B cell (primary cell): Measurements from ENCODE around the gene ASIC3. TPM values are rescaled to one million over a fixed set of nuclear protein-coding genes. Genes with fewer than 3 reads are reported as not detected.

Source experiments
- ATAC-seq: fragments of 200-7000 bp; cut with Tn5 transposase; one replicate; pipeline ENCODE4 v1.10.0; 2021; ENCODE audit warnings: low read depth, mild to moderate bottlenecking, moderate number of reproducible peaks, moderate library complexity
- CTCF ChIA-PET: fragments of 350-600 bp; sonication (Branson Sonifier 250); formaldehyde crosslinking; loops from one replicate; lab custom pipeline; 2021; ENCODE audit warnings: antibody characterized with exemption, inconsistent platforms; lab: Charles Lee
- POLR2A ChIA-PET: fragments of 350-600 bp; sonication (Branson Sonifier 250); formaldehyde crosslinking; loops from one replicate; lab custom pipeline; 2021; ENCODE audit warnings: antibody characterized with exemption; lab: Charles Lee
- DNase-seq: peaks from one replicate; pipeline ENCODE4 v3.0.0; 2013
- H2AFZ ChIP-seq: 2 replicates; pipeline ENCODE4 v1.6.1; 2012; ENCODE audit warnings: mild to moderate bottlenecking, low read depth, low read length; ENCODE audit not compliant: insufficient read depth, poor library complexity, severe bottlenecking
- H3K27ac ChIP-seq, 2 donors: 1 replicate in 1 of 2; 2 replicates in 1 of 2; pipeline ENCODE4 v1.5.1; 2012 to 2013; ENCODE audit warnings: low read length in 2 of 2, mild to moderate bottlenecking in 2 of 2, moderate library complexity in 1 of 2
- H3K27me3 ChIP-seq, 4 experiments: fragments of 200-600 bp in 1 of 4; sonication (generic) in 1 of 4; replicated peaks in 1 of 4; 1 replicate in 2 of 4; 2 replicates in 2 of 4; pipeline versions ENCODE4 v1.6.1 to v1.7.0; 2013 to 2016; ENCODE audit warnings: low read length in 3 of 4, mild to moderate bottlenecking in 2 of 4, mixed read lengths in 1 of 4, moderate library complexity in 1 of 4; ENCODE audit not compliant: insufficient read depth in 4 of 4, control insufficient read depth in 3 of 4; ENCODE audit errors: control extremely low read depth in 1 of 4
- H3K36me3 ChIP-seq, 2 experiments: replicated peaks in 1 of 2; 1 replicate in 1 of 2; 2 replicates in 1 of 2; pipeline versions ENCODE4 v1.6.1 to v1.7.1; 2013; ENCODE audit warnings: low read length in 1 of 2; ENCODE audit not compliant: insufficient read depth in 2 of 2, control insufficient read depth in 1 of 2; ENCODE audit errors: control extremely low read depth in 1 of 2, extremely low read depth in 1 of 2
- H3K4me1 ChIP-seq, 2 donors: fragments of 200-600 bp in 1 of 2; sonication (generic) in 1 of 2; 1 replicate in 1 of 2; 2 replicates in 1 of 2; pipeline versions ENCODE4 v1.5.1 to v1.6.1; 2013 to 2017; ENCODE audit warnings: low read length in 2 of 2; ENCODE audit not compliant: control insufficient read depth in 2 of 2, insufficient read depth in 2 of 2
- H3K4me2 ChIP-seq: replicated peaks from 2 replicates; pipeline ENCODE3; 2012; ENCODE audit warnings: mild to moderate bottlenecking, low read depth, low read length; ENCODE audit not compliant: poor library complexity, severe bottlenecking
- H3K4me3 ChIP-seq, 5 experiments: fragments of 200-600 bp in 1 of 5; sonication (generic) in 1 of 5; 1 replicate in 3 of 5; 2 replicates in 2 of 5; pipeline versions ENCODE4 v1.5.1 to v1.7.0; 2011 to 2016; ENCODE audit warnings: low read length in 4 of 5, mild to moderate bottlenecking in 4 of 5, low read depth in 2 of 5, control low read depth in 1 of 5, moderate library complexity in 1 of 5; ENCODE audit not compliant: insufficient read depth in 1 of 5; ENCODE audit errors: control extremely low read depth in 1 of 5, extremely low read depth in 1 of 5
- H3K79me2 ChIP-seq: fragments of 200-600 bp; sonication (generic); one replicate; pipeline ENCODE4 v1.6.0; 2016; ENCODE audit warnings: low read length; ENCODE audit not compliant: control insufficient read depth, insufficient read depth
- H3K9ac ChIP-seq: fragments of 200-600 bp; sonication (generic); 2 replicates; pipeline ENCODE4 v1.6.1; 2017; ENCODE audit warnings: mild to moderate bottlenecking, low read length, moderate library complexity
- H3K9me3 ChIP-seq, 3 donors: one replicate each; pipeline versions ENCODE4 v1.6.1 to v1.7.1; 2013; ENCODE audit warnings: low read length in 2 of 3; ENCODE audit not compliant: control insufficient read depth in 2 of 3, insufficient read depth in 1 of 3; ENCODE audit errors: control extremely low read depth in 1 of 3
- H4K20me1 ChIP-seq: 2 replicates; pipeline ENCODE4 v1.6.0; 2012; ENCODE audit warnings: mild to moderate bottlenecking, low read length; ENCODE audit not compliant: insufficient read depth, control insufficient read depth, poor library complexity, severe bottlenecking
- H3K27ac Mint-ChIP-seq: one replicate; pipeline ENCODE4 v1.8.0; 2021; ENCODE audit warnings: mixed read lengths
- H3K27me3 Mint-ChIP-seq: one replicate; pipeline ENCODE4 v1.8.0; 2021; ENCODE audit warnings: mixed read lengths
- H3K4me1 Mint-ChIP-seq: one replicate; pipeline ENCODE4 v1.8.0; 2021; ENCODE audit warnings: mixed read lengths
- H3K4me3 Mint-ChIP-seq: one replicate; pipeline ENCODE4 v1.8.0; 2021; ENCODE audit warnings: mixed read lengths
- H3K9me3 Mint-ChIP-seq: one replicate; pipeline ENCODE4 v1.8.0; 2022; ENCODE audit warnings: mixed read lengths; ENCODE audit not compliant: insufficient read depth
- EZH2 ChIP-seq: IDR thresholded peaks from 2 replicates; pipeline ENCODE4 v1.6.1; 2012; ENCODE audit warnings: borderline replicate concordance, low read depth, mild to moderate bottlenecking, moderate library complexity, low read length; ENCODE audit not compliant: insufficient read depth, poor library complexity, severe bottlenecking
- WGBS: methylation state at CpG from one replicate; pipeline ENCODE4 v1.1.5; 2013; ENCODE audit warnings: missing lambda C conversion rate; ENCODE audit not compliant: insufficient coverage; 5-methylcytosine and 5-hydroxymethylcytosine counted together
- intact Hi-C: fragments of 100-400 bp; cut with micrococcal nuclease; formaldehyde crosslinking; loops from one replicate; pipeline ENCODE4 v1.10.0; 2022
- polyA plus RNA-seq: library from polyadenylated mRNA; depleted of rRNA; stranded (reverse); fragments of >200 nt; gene quantifications from 2 replicates; pipeline ENCODE4 v1.2.3, GENCODE V29; 2012
- total RNA-seq, 2 donors: library from RNA; stranded (reverse); fragments of 120-200 nt in 1 of 2; gene quantifications; 1 replicate in 1 of 2; 2 replicates in 1 of 2; pipeline versions ENCODE4 v1.2.3 to v1.2.4, GENCODE V29; 2013 to 2022

Gene ASIC3
- total and polyA plus RNA-seq, 2 donors (not counting 1 experiment from before 2014, with no cell fraction given), result 4.8 to 5.0 TPM

GRCh38 chr7:151081170-151082101 is 33.1 kb downstream of the ASIC3 start:
- ChIA-PET POLR2A (interaction anchor here (0.6 to 1.2 kb wide), 2 partner anchors 53 to 68 kb away, joined by 4 to 8 read pairs; partner anchors contain the start of gene ABCB8), CTCF (interaction anchor here (0.9 to 1.6 kb wide), 2 partner anchors 23 to 43 kb away, joined by 4 to 6 read pairs; no protein-coding TSS in a partner anchor)
- ATAC-seq (no peak), DNase-seq (no peak)
- H3K4me1 ChIP-seq, result peaks cover 45 to 56% of the 10 kb centered on the region in 2 donors
- peaks cover 0 to 3% of the 10 kb centered on the region in 2 experiments for H3K36me3 ChIP-seq
- peaks cover 39% of the 10 kb centered on the region for H3K79me2 ChIP-seq
- H3K9ac ChIP-seq, result peak overlapping the region; percentile 85
- peaks cover 55% of the 10 kb centered on the region for H3K4me1 Mint-ChIP-seq
- H3K27ac ChIP-seq, result peak overlapping the region; percentile 55 to 92
- H3K4me3 ChIP-seq, result peak overlapping the region in 4 of 5 experiments; percentile 79 to 92 (median 90)
- H3K4me3 Mint-ChIP-seq, result peak overlapping the region; percentile 87
- H3K4me2 ChIP-seq, result peak overlapping the region; percentile 95
- WGBS, result 77% methylated on average over 47 of the region's 64 CpGs
- H3K9me3 Mint-ChIP-seq, result no peaks in the 10 kb centered on the region
- H4K20me1 ChIP-seq, result peaks cover 26% of the 10 kb centered on the region
- H3K9me3 ChIP-seq, result no peaks in the 10 kb centered on the region
- H3K27ac Mint-ChIP-seq, result peak overlapping the region; percentile 41
- H3K27me3 ChIP-seq, result peaks cover 0 to 24% (median 10%) of the 10 kb centered on the region in 4 experiments
- intact Hi-C loops, result loop anchor here (5.0 to 10.0 kb wide), 6 partner anchors 104 to 1309 kb away; partner anchors contain the start of genes KCNH2, NUB1, ZNF467 and ZNF862
- peaks cover 13% of the 10 kb centered on the region for H3K27me3 Mint-ChIP-seq
- H2AFZ ChIP-seq, result peak overlapping the region; percentile 92
- TF ChIP-seq EZH2, result no peak
